ENCODE data around the gene ARHGAP5. TPM values are rescaled to one million over a fixed set of nuclear protein-coding genes. Genes with fewer than 3 reads are reported as not detected.

ARHGAP5 gene
- polyA plus RNA-seq, 4 donors, result 14.9 to 64.9 (median 32.4) TPM

DNA sequence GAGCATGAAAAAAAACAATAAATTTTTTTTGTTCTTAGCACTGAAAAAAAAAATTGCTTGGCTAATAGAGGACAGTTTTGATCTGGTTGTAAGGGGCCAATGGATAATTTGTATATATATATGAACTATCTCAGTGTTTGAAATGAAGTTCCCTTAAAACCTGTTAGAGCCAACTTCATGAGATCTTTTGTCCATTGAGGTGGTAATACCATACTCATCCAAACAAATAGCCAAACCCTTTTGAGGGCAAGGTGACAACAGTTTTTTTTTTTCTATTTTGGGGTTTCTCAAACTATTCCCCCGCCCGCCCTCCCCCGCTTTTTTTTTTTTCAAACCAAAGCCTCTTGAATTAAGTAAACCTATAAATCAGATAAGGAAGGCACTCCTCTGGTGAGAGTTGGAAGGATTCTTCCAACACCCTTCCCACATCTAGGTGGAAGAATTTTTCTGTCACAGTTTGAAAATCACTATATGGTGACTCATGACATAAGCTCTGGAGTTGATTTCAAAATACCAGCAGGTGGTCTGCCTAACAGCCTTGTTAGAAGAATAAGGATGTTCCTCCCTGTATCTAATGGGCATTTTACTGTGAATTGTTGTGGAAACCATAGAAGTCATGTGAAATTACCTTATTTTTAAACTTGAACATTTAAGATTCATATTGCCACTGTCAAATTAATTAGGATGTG lies 10.2 kb downstream of the ARHGAP5 start:
- FAIRE-seq (no peak), DNase-seq (no peak)
- H3K4me1 ChIP-seq (ENCODE audit: control insufficient read depth in 3 of 3, insufficient read depth in 2 of 3, low read depth in 1 of 3, low read length in 2 of 3), result peaks cover 0 to 22% (median 5%) of the 10 kb centered on the region in 3 donors
- 90 to 98% (median 97%) methylated on average over 3 of the region's 3 CpGs for WGBS, 3 donors
- H3K9me3 ChIP-seq (ENCODE audit: control insufficient read depth in 2 of 2, insufficient read depth in 1 of 2, low read depth in 1 of 2, low read length in 1 of 2), result no peaks in the 10 kb centered on the region
- no peak overlapping the region for H3K27ac ChIP-seq (ENCODE audit: low read depth in 1 of 3, low read length in 2 of 3)
- H3K4me3 ChIP-seq (ENCODE audit: low read depth in 1 of 3, low read length in 3 of 3), result no peak overlapping the region
- H3K27me3 ChIP-seq (ENCODE audit: control insufficient read depth in 3 of 3, insufficient read depth in 3 of 3, low read length in 3 of 3), result no peaks in the 10 kb centered on the region
- peaks cover 0 to 3% (median 3%) of the 10 kb centered on the region in 3 donors for H3K36me3 ChIP-seq (ENCODE audit: control insufficient read depth in 3 of 3, insufficient read depth in 2 of 3, low read depth in 1 of 3, low read length in 3 of 3)

- Histone ChIP-seq H3K4me3 (ENCODE audit: low read depth in 1 of 3, low read length in 3 of 3) (no peak overlapping the region), H3K4me1 (ENCODE audit: control insufficient read depth in 3 of 3, insufficient read depth in 2 of 3, low read depth in 1 of 3, low read length in 2 of 3) (peaks cover 0 to 17% (median 5%) of the 10 kb centered on the region in 3 donors)
- DNase-seq, result no peak
Observed at GRCh38 chr14:32087907-32088306, 10.8 kb downstream of the ARHGAP5 start.

DNA sequence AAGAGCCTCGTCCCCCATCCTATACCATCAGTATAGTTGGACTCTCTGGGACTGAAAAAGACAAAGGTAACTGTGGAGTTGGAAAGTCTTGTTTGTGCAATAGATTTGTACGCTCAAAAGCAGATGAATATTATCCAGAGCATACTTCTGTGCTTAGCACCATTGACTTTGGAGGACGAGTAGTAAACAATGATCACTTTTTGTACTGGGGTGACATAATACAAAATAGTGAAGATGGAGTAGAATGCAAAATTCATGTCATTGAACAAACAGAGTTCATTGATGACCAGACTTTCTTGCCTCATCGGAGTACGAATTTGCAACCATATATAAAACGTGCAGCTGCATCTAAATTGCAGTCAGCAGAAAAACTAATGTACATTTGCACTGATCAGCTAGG lies 13.6 kb downstream of the ARHGAP5 start:
- Histone ChIP-seq H3K4me3 (ENCODE audit: low read depth in 1 of 3, low read length in 3 of 3) (no peak overlapping the region), H3K27me3 (ENCODE audit: control insufficient read depth in 3 of 3, insufficient read depth in 3 of 3, low read length in 3 of 3) (no peaks in the 10 kb centered on the region), H3K36me3 (ENCODE audit: control insufficient read depth in 3 of 3, insufficient read depth in 2 of 3, low read depth in 1 of 3, low read length in 3 of 3) (peaks cover 0 to 4% (median 0%) of the 10 kb centered on the region in 3 donors), H3K4me1 (ENCODE audit: control insufficient read depth in 3 of 3, insufficient read depth in 2 of 3, low read depth in 1 of 3, low read length in 2 of 3) (peaks cover 0 to 4% (median 2%) of the 10 kb centered on the region in 3 donors), H3K9me3 (ENCODE audit: control insufficient read depth in 2 of 2, insufficient read depth in 1 of 2, low read depth in 1 of 2, low read length in 1 of 2) (no peaks in the 10 kb centered on the region), H3K27ac (ENCODE audit: low read depth in 1 of 3, low read length in 2 of 3) (no peak overlapping the region)
- 91 to 96% (median 94%) methylated on average over 6 of the region's 6 CpGs for WGBS, 3 donors
- FAIRE-seq (no peak), DNase-seq (no peak)

More at GRCh38 chr14:32087907-32088306, 10.8 kb downstream of the ARHGAP5 start:
- no peaks in the 10 kb centered on the region for H3K9me3 ChIP-seq (ENCODE audit: control insufficient read depth in 2 of 2, insufficient read depth in 1 of 2, low read depth in 1 of 2, low read length in 1 of 2)
- H3K27ac ChIP-seq (ENCODE audit: low read depth in 1 of 3, low read length in 2 of 3), result no peak overlapping the region
- H3K27me3 ChIP-seq (ENCODE audit: control insufficient read depth in 3 of 3, insufficient read depth in 3 of 3, low read length in 3 of 3), result no peaks in the 10 kb centered on the region
- peaks cover 0 to 4% (median 3%) of the 10 kb centered on the region in 3 donors for H3K36me3 ChIP-seq (ENCODE audit: control insufficient read depth in 3 of 3, insufficient read depth in 2 of 3, low read depth in 1 of 3, low read length in 3 of 3)
- no peak for FAIRE-seq
- 45 to 57% (median 53%) methylated on average over 2 of the region's 2 CpGs for WGBS, 3 donors

- 94 to 97% (median 96%) methylated on average over 2 of the region's 2 CpGs for WGBS, 3 donors
- Histone ChIP-seq H3K27ac (ENCODE audit: low read depth in 1 of 3, low read length in 2 of 3) (no peak overlapping the region), H3K27me3 (ENCODE audit: control insufficient read depth in 3 of 3, insufficient read depth in 3 of 3, low read length in 3 of 3) (no peaks in the 10 kb centered on the region), H3K36me3 (ENCODE audit: control insufficient read depth in 3 of 3, insufficient read depth in 2 of 3, low read depth in 1 of 3, low read length in 3 of 3) (peaks cover 2 to 4% (median 2%) of the 10 kb centered on the region in 3 donors), H3K9me3 (ENCODE audit: control insufficient read depth in 2 of 2, insufficient read depth in 1 of 2, low read depth in 1 of 2, low read length in 1 of 2) (no peaks in the 10 kb centered on the region), H3K4me3 (ENCODE audit: low read depth in 1 of 3, low read length in 3 of 3) (no peak overlapping the region), H3K4me1 (ENCODE audit: control insufficient read depth in 3 of 3, insufficient read depth in 2 of 3, low read depth in 1 of 3, low read length in 2 of 3) (no peaks in the 10 kb centered on the region)
- FAIRE-seq (no peak), DNase-seq (no peak)
Observed at GRCh38 chr14:32099473-32099872, 22.4 kb downstream of the ARHGAP5 start.

DNA sequence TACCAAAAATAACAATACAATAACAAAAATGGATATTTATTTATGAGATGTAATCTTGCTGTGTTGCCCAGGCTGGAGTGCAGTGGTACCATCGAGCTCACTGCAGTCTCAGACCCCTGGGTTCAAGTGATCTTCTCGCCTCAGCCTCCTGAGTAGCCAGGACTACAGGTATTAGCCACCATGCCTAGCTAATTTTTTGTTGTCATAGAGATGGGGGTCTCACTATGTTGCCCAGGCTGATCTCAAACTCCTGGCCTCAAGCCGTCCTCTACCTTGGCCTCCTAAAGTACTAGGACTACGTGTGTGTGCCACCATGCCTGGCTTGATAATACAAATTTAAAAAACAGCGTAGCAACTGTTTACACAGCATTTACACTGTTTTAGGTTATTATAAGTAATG lies 23.1 kb downstream of the ARHGAP5 start:
- H3K27me3 ChIP-seq (ENCODE audit: control insufficient read depth in 3 of 3, insufficient read depth in 3 of 3, low read length in 3 of 3), result no peaks in the 10 kb centered on the region
- no peaks in the 10 kb centered on the region for H3K4me1 ChIP-seq (ENCODE audit: control insufficient read depth in 3 of 3, insufficient read depth in 2 of 3, low read depth in 1 of 3, low read length in 2 of 3)
- no peak overlapping the region for H3K27ac ChIP-seq (ENCODE audit: low read depth in 1 of 3, low read length in 2 of 3)
- peaks cover 2 to 4% (median 2%) of the 10 kb centered on the region in 3 donors for H3K36me3 ChIP-seq (ENCODE audit: control insufficient read depth in 3 of 3, insufficient read depth in 2 of 3, low read depth in 1 of 3, low read length in 3 of 3)
- DNase-seq (no peak), FAIRE-seq (no peak)
- no peak overlapping the region for H3K4me3 ChIP-seq (ENCODE audit: low read depth in 1 of 3, low read length in 3 of 3)
- 95 to 99% (median 96%) methylated on average over 5 of the region's 5 CpGs for WGBS, 3 donors
- H3K9me3 ChIP-seq (ENCODE audit: control insufficient read depth in 2 of 2, insufficient read depth in 1 of 2, low read depth in 1 of 2, low read length in 1 of 2), result no peaks in the 10 kb centered on the region

DNA sequence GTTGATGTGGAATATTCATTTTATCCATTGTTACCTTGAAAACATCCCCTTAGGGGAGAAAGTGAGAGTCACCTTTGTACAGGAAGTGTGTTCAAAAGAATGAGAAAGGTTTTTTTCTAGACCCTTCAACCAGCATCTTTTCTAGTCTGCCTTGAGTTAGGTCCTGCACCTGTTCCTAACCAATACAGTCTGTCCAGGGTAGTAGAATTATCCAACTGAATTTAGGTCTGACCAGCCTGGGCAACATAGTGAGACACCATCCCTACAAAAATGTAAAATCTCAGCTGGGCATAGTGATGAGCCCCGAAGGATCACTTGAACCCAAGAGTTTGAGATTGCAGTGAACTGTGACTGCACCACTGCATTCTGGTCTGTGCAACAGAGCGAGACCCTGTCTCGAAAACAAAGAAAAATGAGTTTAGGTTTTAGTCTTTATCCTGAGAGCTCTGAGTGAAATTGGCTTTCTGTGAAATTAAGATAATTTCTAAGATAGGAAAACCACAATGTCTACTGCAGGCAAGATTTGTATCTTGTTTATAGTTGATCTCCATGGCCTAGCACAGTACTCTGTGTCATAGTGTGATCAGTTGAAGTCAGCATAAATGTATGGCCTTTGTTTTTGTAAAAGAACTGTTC lies 25.2 kb downstream of the ARHGAP5 start:
- no peaks in the 10 kb centered on the region for H3K9me3 ChIP-seq (ENCODE audit: control insufficient read depth in 2 of 2, insufficient read depth in 1 of 2, low read depth in 1 of 2, low read length in 1 of 2)

DNA sequence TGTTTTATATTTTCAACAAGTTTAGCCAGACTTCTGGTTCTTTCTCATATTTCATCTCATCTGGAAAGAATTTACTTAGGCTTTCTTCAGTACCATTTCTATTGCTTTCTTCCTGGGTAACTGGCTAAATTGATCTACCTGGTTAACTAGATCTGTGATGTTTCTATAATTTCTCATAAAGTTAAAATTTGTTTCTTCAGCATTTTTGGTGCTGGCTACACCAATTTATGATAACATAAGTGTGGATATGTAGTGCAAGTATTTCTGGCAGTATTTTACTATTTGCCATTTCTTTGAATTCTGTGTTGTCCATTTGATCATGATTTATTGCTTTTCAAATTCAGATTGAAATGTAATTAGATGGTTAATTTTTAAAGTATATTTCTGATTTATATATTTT lies 25.9 kb downstream of the ARHGAP5 start:
- H3K27me3 ChIP-seq (ENCODE audit: control insufficient read depth in 3 of 3, insufficient read depth in 3 of 3, low read length in 3 of 3), result no peaks in the 10 kb centered on the region
- no peak overlapping the region for H3K4me3 ChIP-seq (ENCODE audit: low read depth in 1 of 3, low read length in 3 of 3)
- peak; percentile 15 for FAIRE-seq
- no peaks in the 10 kb centered on the region for H3K9me3 ChIP-seq (ENCODE audit: control insufficient read depth in 2 of 2, insufficient read depth in 1 of 2, low read depth in 1 of 2, low read length in 1 of 2)
- H3K27ac ChIP-seq (ENCODE audit: low read depth in 1 of 3, low read length in 2 of 3), result no peak overlapping the region
- H3K4me1 ChIP-seq (ENCODE audit: control insufficient read depth in 3 of 3, insufficient read depth in 2 of 3, low read depth in 1 of 3, low read length in 2 of 3), result no peaks in the 10 kb centered on the region
- peaks cover 2 to 4% (median 2%) of the 10 kb centered on the region in 3 donors for H3K36me3 ChIP-seq (ENCODE audit: control insufficient read depth in 3 of 3, insufficient read depth in 2 of 3, low read depth in 1 of 3, low read length in 3 of 3)
- DNase-seq, result no peak

More for the DNA sequence above, 25.2 kb downstream of the ARHGAP5 start:
- FAIRE-seq (no peak), DNase-seq (no peak)
- Histone ChIP-seq H3K36me3 (ENCODE audit: control insufficient read depth in 3 of 3, insufficient read depth in 2 of 3, low read depth in 1 of 3, low read length in 3 of 3) (peaks cover 2 to 4% (median 2%) of the 10 kb centered on the region in 3 donors), H3K27me3 (ENCODE audit: control insufficient read depth in 3 of 3, insufficient read depth in 3 of 3, low read length in 3 of 3) (no peaks in the 10 kb centered on the region), H3K4me3 (ENCODE audit: low read depth in 1 of 3, low read length in 3 of 3) (no peak overlapping the region), H3K27ac (ENCODE audit: low read depth in 1 of 3, low read length in 2 of 3) (peak overlapping the region in 1 of 3 donors; percentile 4), H3K4me1 (ENCODE audit: control insufficient read depth in 3 of 3, insufficient read depth in 2 of 3, low read depth in 1 of 3, low read length in 2 of 3) (no peaks in the 10 kb centered on the region)
- 77 to 86% (median 86%) methylated on average over 3 of the region's 3 CpGs for WGBS, 3 donors

DNA sequence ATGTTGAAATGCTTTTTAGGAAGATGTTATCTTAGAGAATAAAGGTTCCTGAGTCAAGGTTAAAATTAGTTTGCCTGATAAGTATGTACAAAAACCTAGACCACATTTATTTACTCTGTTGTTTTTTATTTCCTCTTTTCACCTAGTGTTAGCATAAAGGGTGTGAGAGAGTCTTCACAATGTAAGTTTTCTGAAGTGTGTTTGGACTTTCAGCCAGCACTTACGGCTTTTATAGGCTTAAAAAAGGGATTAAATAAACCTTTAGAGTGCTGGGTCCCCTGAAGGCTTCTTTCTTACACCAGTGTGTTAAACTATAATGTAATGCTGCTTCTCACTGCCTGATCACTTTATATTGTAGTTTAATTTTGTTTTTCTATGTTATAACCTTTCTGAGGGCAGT lies 27.2 kb downstream of the ARHGAP5 start:
- H3K27me3 ChIP-seq (ENCODE audit: control insufficient read depth in 3 of 3, insufficient read depth in 3 of 3, low read length in 3 of 3), result no peaks in the 10 kb centered on the region
- peaks cover 0 to 4% (median 2%) of the 10 kb centered on the region in 3 donors for H3K36me3 ChIP-seq (ENCODE audit: control insufficient read depth in 3 of 3, insufficient read depth in 2 of 3, low read depth in 1 of 3, low read length in 3 of 3)
- no peak overlapping the region for H3K27ac ChIP-seq (ENCODE audit: low read depth in 1 of 3, low read length in 2 of 3)
- H3K4me3 ChIP-seq (ENCODE audit: low read depth in 1 of 3, low read length in 3 of 3), result no peak overlapping the region
- no peaks in the 10 kb centered on the region for H3K4me1 ChIP-seq (ENCODE audit: control insufficient read depth in 3 of 3, insufficient read depth in 2 of 3, low read depth in 1 of 3, low read length in 2 of 3)
- no peaks in the 10 kb centered on the region for H3K9me3 ChIP-seq (ENCODE audit: control insufficient read depth in 2 of 2, insufficient read depth in 1 of 2, low read depth in 1 of 2, low read length in 1 of 2)
- no peak for FAIRE-seq
- WGBS, 3 donors, result 54 to 73% (median 59%) methylated on average over 1 of the region's 1 CpG
- no peak for DNase-seq

Measured in small intestine (tissue), 7 donors.